DOHH2 (cell line): Measurements from ENCODE around the gene JDP2.

ENCODE experiments used
- H3F3A ChIP-seq: fragments of 200-600 bp; sonication (generic), shearing (Covaris generic); 2 replicates; pipeline ENCODE4 v1.6.0; 2016; ENCODE audit warnings: antibody characterized with exemption, mild to moderate bottlenecking; ENCODE audit not compliant: control insufficient read depth, insufficient read depth
- H3K27ac ChIP-seq: fragments of 200-600 bp; sonication (generic); 2 replicates; pipeline ENCODE4 v1.5.1; 2014; ENCODE audit warnings: low read depth, mild to moderate bottlenecking, low read length, moderate library complexity
- H3K27me3 ChIP-seq: fragments of 200-600 bp; sonication (generic); 2 replicates; pipeline ENCODE4 v1.6.1; 2014; ENCODE audit warnings: mild to moderate bottlenecking, low read length, mixed read lengths; ENCODE audit not compliant: control insufficient read depth
- H3K36me3 ChIP-seq: fragments of 200-600 bp; sonication (generic); 2 replicates; pipeline ENCODE4 v1.6.1; 2014; ENCODE audit warnings: mild to moderate bottlenecking, low read length, moderate library complexity, mixed read lengths; ENCODE audit not compliant: control insufficient read depth
- H3K4me1 ChIP-seq: fragments of 200-600 bp; sonication (generic); 2 replicates; pipeline ENCODE4 v1.6.1; 2014; ENCODE audit warnings: mild to moderate bottlenecking, low read length, mixed read lengths; ENCODE audit not compliant: control insufficient read depth
- H3K4me2 ChIP-seq: fragments of 200-600 bp; sonication (generic); 2 replicates; pipeline ENCODE4 v1.6.0; 2014; ENCODE audit warnings: mild to moderate bottlenecking, low read length, moderate library complexity
- H3K4me3 ChIP-seq: fragments of 200-600 bp; sonication (generic); 2 replicates; pipeline ENCODE4 v1.5.1; 2014; ENCODE audit warnings: mild to moderate bottlenecking, low read length, mixed read lengths
- H3K79me2 ChIP-seq: fragments of 200-600 bp; sonication (generic); 2 replicates; pipeline ENCODE4 v1.6.1; 2014; ENCODE audit warnings: mild to moderate bottlenecking, low read length, mixed read lengths; ENCODE audit not compliant: control insufficient read depth
- H3K9me2 ChIP-seq: fragments of 200-600 bp; sonication (generic); replicated peaks from 2 replicates; pipeline ENCODE4 v1.6.1; 2014; ENCODE audit warnings: mild to moderate bottlenecking, low read length, mixed read lengths; ENCODE audit not compliant: control insufficient read depth
- H3K9me3 ChIP-seq: fragments of 200-600 bp; sonication (generic); 2 replicates; pipeline ENCODE4 v1.6.1; 2014; ENCODE audit warnings: antibody characterized with exemption, low read length, mixed read lengths; ENCODE audit not compliant: control insufficient read depth, insufficient read depth
- H4K20me1 ChIP-seq: fragments of 200-600 bp; sonication (generic); 2 replicates; pipeline ENCODE4 v1.6.0; 2014; ENCODE audit warnings: low read depth, mild to moderate bottlenecking, antibody characterized with exemption, low read length, moderate library complexity; ENCODE audit not compliant: control insufficient read depth, insufficient read depth
- CTCF ChIP-seq: fragments of 200-600 bp; sonication (generic); IDR thresholded peaks from one replicate; pipeline ENCODE4 v1.5.1; 2014; ENCODE audit warnings: antibody characterized with exemption, mild to moderate bottlenecking, low read depth, low read length; ENCODE audit not compliant: poor library complexity, severe bottlenecking
- EZH2phosphoT487 ChIP-seq: fragments of 200-600 bp; sonication (generic); IDR thresholded peaks from 2 replicates; pipeline ENCODE4 v1.6.1; 2017; ENCODE audit warnings: borderline replicate concordance, mild to moderate bottlenecking, antibody characterized with exemption, low read length, moderate library complexity, mixed read lengths

JDP2 gene

GRCh38 chr14:75435473-75435872 lies 7.7 kb downstream of the JDP2 start:
- no peaks in the 10 kb centered on the region for H3K79me2 ChIP-seq
- no peak for TF ChIP-seq CTCF
- no peak for TF ChIP-seq EZH2phosphoT487
- H3K4me3 ChIP-seq = peak overlapping the region; percentile 14; the same call in 1 of the 2 replicates
- H3K27me3 ChIP-seq = peaks cover 2% of the 10 kb centered on the region; the same call in 1 of the 2 replicates
- H3K4me2 ChIP-seq = peak overlapping the region; percentile 46
- H3F3A ChIP-seq = no peaks in the 10 kb centered on the region; the same call in 1 of the 2 replicates
- H3K36me3 ChIP-seq = no peaks in the 10 kb centered on the region; the same call in 1 of the 2 replicates
- H3K9me2 ChIP-seq = no peaks in the 10 kb centered on the region
- H3K27ac ChIP-seq = no peak overlapping the region
- H3K9me3 ChIP-seq = no peaks in the 10 kb centered on the region
- no peaks in the 10 kb centered on the region for H4K20me1 ChIP-seq
- H3K4me1 ChIP-seq = peaks cover 55% of the 10 kb centered on the region

- TF ChIP-seq EZH2phosphoT487 (no peak), CTCF (no peak)
- no peaks in the 10 kb centered on the region for H3K79me2 ChIP-seq
- H4K20me1 ChIP-seq = no peaks in the 10 kb centered on the region
- H3K27ac ChIP-seq = no peak overlapping the region
- peaks cover 64% of the 10 kb centered on the region for H3K4me1 ChIP-seq
- H3K4me2 ChIP-seq = peak overlapping the region; percentile 42
- no peak overlapping the region for H3K4me3 ChIP-seq
- no peaks in the 10 kb centered on the region; the same call in 1 of the 2 replicates for H3K36me3 ChIP-seq
- no peaks in the 10 kb centered on the region for H3K9me3 ChIP-seq
- no peaks in the 10 kb centered on the region for H3K9me2 ChIP-seq
- H3F3A ChIP-seq = no peaks in the 10 kb centered on the region
- H3K27me3 ChIP-seq = 0 out of 2 replicates have a peak, but pooled peaks cover 2% of the 10 kb centered on the region
Observed at GRCh38 chr14:75437201-75438143, 9.7 kb downstream of the JDP2 start.

GRCh38 chr14:75438486-75439080 lies 10.8 kb downstream of the JDP2 start:
- TF ChIP-seq EZH2phosphoT487 (no peak), CTCF (no peak)
- no peaks in the 10 kb centered on the region for H4K20me1 ChIP-seq
- no peaks in the 10 kb centered on the region for H3K9me3 ChIP-seq
- 0 out of 2 replicates have a peak, but pooled peaks cover 2% of the 10 kb centered on the region for H3K27me3 ChIP-seq
- H3F3A ChIP-seq = no peaks in the 10 kb centered on the region
- H3K9me2 ChIP-seq = no peaks in the 10 kb centered on the region
- no peaks in the 10 kb centered on the region for H3K79me2 ChIP-seq
- no peaks in the 10 kb centered on the region; the same call in 1 of the 2 replicates for H3K36me3 ChIP-seq
- H3K27ac ChIP-seq = no peak overlapping the region
- no peak overlapping the region for H3K4me2 ChIP-seq
- H3K4me1 ChIP-seq = peaks cover 71% of the 10 kb centered on the region
- no peak overlapping the region for H3K4me3 ChIP-seq
